Activated CD8-positive, alpha-beta memory T cell treated with anti-CD3 and anti-CD28 coated beads, Interleukin-2, amount 50 U/mL, for 1 hour (primary cell): ENCODE data around the gene FN1.
"Not testable (repeated sequence)": the region's sequence is repeated elsewhere in the genome, so short reads cannot be mapped to it uniquely, and the experiment has no call there.

Experiments
- DNase-seq: peaks from one replicate; pipeline ENCODE4 v3.0.0-alpha.2; 2020; ENCODE audit errors: extremely low read depth

Gene FN1

GRCh38 chr2:215365184-215365658 lies 70.6 kb downstream of the FN1 start:
- DNase-seq, result no peak

GRCh38 chr2:215364157-215365155 lies 71.4 kb downstream of the FN1 start:
- DNase-seq, result no peak

GRCh38 chr2:215363461-215364156 lies 72.3 kb downstream of the FN1 start:
- no peak for DNase-seq

GRCh38 chr2:215363039-215363438 lies 72.8 kb downstream of the FN1 start:
- DNase-seq, result no peak

- no peak for DNase-seq
These were observed 73.3 kb downstream of the FN1 start for GRCh38 chr2:215362562-215362904.

GRCh38 chr2:215361876-215362561 lies 73.8 kb downstream of the FN1 start:
- DNase-seq, result no peak

- DNase-seq, result no peak
These were observed 74.5 kb downstream of the FN1 start for GRCh38 chr2:215361211-215361875.

GRCh38 chr2:215360596-215360995 lies 75.3 kb downstream of the FN1 start:
- DNase-seq, result no peak

GRCh38 chr2:215360059-215360458 lies 75.8 kb downstream of the FN1 start:
- not testable (repeated sequence) for DNase-seq

GRCh38 chr2:215359576-215359922 lies 76.3 kb downstream of the FN1 start:
- no peak for DNase-seq

- no peak for DNase-seq
These were observed 76.8 kb downstream of the FN1 start for GRCh38 chr2:215358891-215359575.

- DNase-seq, result no peak
These were observed 77.5 kb downstream of the FN1 start for GRCh38 chr2:215358312-215358845.

- no peak for DNase-seq
These were observed 78.2 kb downstream of the FN1 start for GRCh38 chr2:215357660-215358059.

GRCh38 chr2:215356948-215357461 lies 78.9 kb downstream of the FN1 start:
- DNase-seq, result no peak

GRCh38 chr2:215356334-215356947 lies 79.4 kb downstream of the FN1 start:
- no peak for DNase-seq

- DNase-seq, result no peak
These were observed 80.1 kb downstream of the FN1 start for GRCh38 chr2:215355801-215356200.

- no peak for DNase-seq
These were observed 80.8 kb downstream of the FN1 start for GRCh38 chr2:215354771-215355695.

GRCh38 chr2:215352602-215353001 lies 83.3 kb downstream of the FN1 start:
- no peak for DNase-seq

GRCh38 chr2:215347878-215348277 lies 88.0 kb downstream of the FN1 start:
- no peak for DNase-seq
